Activated CD4-positive, alpha-beta T cell treated with anti-CD3 and anti-CD28 coated beads for 36 hours (primary cell): ENCODE data around the gene GPR31. TPM values are rescaled to one million over a fixed set of nuclear protein-coding genes. Genes with fewer than 3 reads are reported as not detected.

ENCODE experiments used
- total RNA-seq, 2 experiments: library from RNA; stranded (reverse); gene quantifications; one replicate each; pipeline ENCODE4 v1.2.3, GENCODE V29; 2021

The GPR31 gene
- total RNA-seq, 2 experiments from 2014 or later: not detected

Other genes starting within 250 kb of the GPR31 start
- 10 to 100 TPM; 68.7 to 85.2 TPM for gene RNASET2, start 201.4 kb downstream of the GPR31 start, total RNA-seq
- 10 to 100 TPM; 19.9 to 20.0 TPM for gene CEP43, start 158.6 kb downstream of the GPR31 start, total RNA-seq
- gene CCR6, start 34.9 kb downstream of the GPR31 start, total RNA-seq: 1 to 10 TPM; 3.4 to 4.0 TPM
- gene UNC93A, start 133.3 kb upstream of the GPR31 start, total RNA-seq: not detected
- not detected for gene TTLL2, start 167.1 kb upstream of the GPR31 start, total RNA-seq